Astrocyte (in vitro differentiated cells and primary cell): ENCODE measurements around the gene ZNF425. TPM values are rescaled to one million over a fixed set of nuclear protein-coding genes. Genes with fewer than 3 reads are reported as not detected.

ENCODE experiments used
- DNase-seq: peaks from one replicate; pipeline ENCODE4 v3.0.0-alpha.2; 2010; ENCODE audit warnings: low read depth
- FAIRE-seq: peaks from 2 replicates; lab custom pipeline; 2011; peaks lifted over from hg19 to GRCh38; lab: Jason Lieb, UNC
- H2AFZ ChIP-seq: 2 replicates; pipeline ENCODE4 v1.6.0; 2012; ENCODE audit warnings: low read depth, low read length, inconsistent platforms
- H3K27ac ChIP-seq: 2 replicates; pipeline ENCODE4 v1.5.1; 2011; ENCODE audit warnings: low read depth, low read length, inconsistent platforms
- H3K27me3 ChIP-seq: 2 replicates; pipeline ENCODE4 v1.6.0; 2011; ENCODE audit warnings: low read length, inconsistent platforms; ENCODE audit not compliant: insufficient read depth
- H3K36me3 ChIP-seq: 2 replicates; pipeline ENCODE4 v1.5.1; 2011; ENCODE audit warnings: low read length, inconsistent platforms; ENCODE audit not compliant: insufficient read depth
- H3K4me1 ChIP-seq: 2 replicates; pipeline ENCODE4 v1.5.1; 2011; ENCODE audit warnings: low read length, inconsistent platforms; ENCODE audit not compliant: insufficient read depth
- H3K4me2 ChIP-seq: 2 replicates; pipeline ENCODE4 v1.6.0; 2012; ENCODE audit warnings: low read length, inconsistent platforms
- H3K4me3 ChIP-seq: 2 replicates; pipeline ENCODE4 v1.5.1; 2011; ENCODE audit warnings: low read depth, mild to moderate bottlenecking, low read length, inconsistent platforms; ENCODE audit not compliant: insufficient read depth
- H3K79me2 ChIP-seq: 2 replicates; pipeline ENCODE4 v1.6.0; 2012; ENCODE audit warnings: mild to moderate bottlenecking, low read length, inconsistent platforms; ENCODE audit not compliant: insufficient read depth
- H3K9ac ChIP-seq: 2 replicates; pipeline ENCODE4 v1.6.0; 2012; ENCODE audit warnings: mild to moderate bottlenecking, low read length, inconsistent platforms
- H3K9me3 ChIP-seq: 2 replicates; pipeline ENCODE4 v1.5.1; 2012; ENCODE audit warnings: low read depth, mild to moderate bottlenecking, low read length, inconsistent platforms; ENCODE audit not compliant: insufficient read depth
- H4K20me1 ChIP-seq: 2 replicates; pipeline ENCODE4 v1.6.0; 2012; ENCODE audit warnings: low read length, inconsistent platforms; ENCODE audit not compliant: insufficient read depth
- H3K27ac Mint-ChIP-seq: one replicate; pipeline ENCODE4 v1.8.0; 2021; ENCODE audit warnings: mild to moderate bottlenecking, mixed read lengths; ENCODE audit not compliant: unreplicated experiment
- H3K27me3 Mint-ChIP-seq: one replicate; pipeline ENCODE4 v1.8.0; 2021; ENCODE audit warnings: low read depth, mixed read lengths; ENCODE audit not compliant: unreplicated experiment
- H3K36me3 Mint-ChIP-seq: one replicate; pipeline ENCODE4 v1.8.0; 2021; ENCODE audit warnings: low read depth, mixed read lengths; ENCODE audit not compliant: unreplicated experiment
- H3K4me1 Mint-ChIP-seq: one replicate; pipeline ENCODE4 v1.8.0; 2021; ENCODE audit warnings: low read depth, mixed read lengths; ENCODE audit not compliant: unreplicated experiment
- H3K4me3 Mint-ChIP-seq: one replicate; pipeline ENCODE4 v1.8.0; 2021; ENCODE audit warnings: mild to moderate bottlenecking, moderate library complexity, mixed read lengths; ENCODE audit not compliant: unreplicated experiment
- H3K9me3 Mint-ChIP-seq: one replicate; pipeline ENCODE4 v1.8.0; 2021; ENCODE audit warnings: mild to moderate bottlenecking, mixed read lengths; ENCODE audit not compliant: unreplicated experiment
- EZH2 ChIP-seq: IDR thresholded peaks from 2 replicates; pipeline ENCODE4 v1.6.1; 2012; ENCODE audit warnings: mild to moderate bottlenecking, low read length, inconsistent platforms; ENCODE audit not compliant: insufficient read depth
- total RNA-seq: library from RNA; stranded (reverse); gene quantifications from 2 replicates; pipeline ENCODE4 v1.2.1, GENCODE V29; 2021
- TF ChIP-seq, protein P1 (sequence below): IDR thresholded peaks from 2 replicates; pipeline ENCODE4 v1.5.1; 2011; ENCODE audit warnings: low read depth, mild to moderate bottlenecking, inconsistent platforms, low read length, moderate library complexity; ENCODE audit not compliant: insufficient read depth

The ZNF425 gene
- total RNA-seq, 1 donor from 2014 or later, result 5.9 TPM

DNA sequence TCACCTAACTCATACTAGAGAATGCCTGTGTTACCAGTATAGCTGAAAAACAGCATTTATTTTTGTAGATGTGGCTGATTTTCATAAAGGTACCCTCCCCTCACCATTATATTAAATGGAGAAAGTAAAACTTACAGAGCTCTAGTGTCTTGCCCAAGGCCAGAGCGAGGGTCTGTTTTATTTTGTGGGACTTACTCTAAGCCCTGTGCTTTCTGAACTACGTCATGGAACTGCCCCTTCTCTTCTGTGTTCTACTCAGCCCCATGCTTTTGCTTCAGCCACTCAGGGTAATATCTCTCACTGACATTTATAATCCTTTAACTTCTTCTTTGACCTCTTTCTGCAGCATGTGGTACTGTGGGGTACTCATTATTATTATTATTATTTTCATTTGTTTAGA is 25.3 kb downstream of the ZNF425 start:
- H2AFZ ChIP-seq, result no peak overlapping the region
- no peak overlapping the region for H3K27ac ChIP-seq
- H3K36me3 ChIP-seq, result no peaks in the 10 kb centered on the region
- no peaks in the 10 kb centered on the region for H4K20me1 ChIP-seq
- DNase-seq (no peak), FAIRE-seq (no peak)
- no peak overlapping the region for H3K4me3 Mint-ChIP-seq
- no peaks in the 10 kb centered on the region for H3K4me1 ChIP-seq
- H3K4me2 ChIP-seq, result no peak overlapping the region
- H3K9me3 ChIP-seq, result no peaks in the 10 kb centered on the region
- no peak overlapping the region for H3K27ac Mint-ChIP-seq
- H3K9me3 Mint-ChIP-seq, result no peaks in the 10 kb centered on the region
- no peak overlapping the region for H3K4me3 ChIP-seq
- H3K9ac ChIP-seq, result no peak overlapping the region
- TF ChIP-seq, protein P1, sequence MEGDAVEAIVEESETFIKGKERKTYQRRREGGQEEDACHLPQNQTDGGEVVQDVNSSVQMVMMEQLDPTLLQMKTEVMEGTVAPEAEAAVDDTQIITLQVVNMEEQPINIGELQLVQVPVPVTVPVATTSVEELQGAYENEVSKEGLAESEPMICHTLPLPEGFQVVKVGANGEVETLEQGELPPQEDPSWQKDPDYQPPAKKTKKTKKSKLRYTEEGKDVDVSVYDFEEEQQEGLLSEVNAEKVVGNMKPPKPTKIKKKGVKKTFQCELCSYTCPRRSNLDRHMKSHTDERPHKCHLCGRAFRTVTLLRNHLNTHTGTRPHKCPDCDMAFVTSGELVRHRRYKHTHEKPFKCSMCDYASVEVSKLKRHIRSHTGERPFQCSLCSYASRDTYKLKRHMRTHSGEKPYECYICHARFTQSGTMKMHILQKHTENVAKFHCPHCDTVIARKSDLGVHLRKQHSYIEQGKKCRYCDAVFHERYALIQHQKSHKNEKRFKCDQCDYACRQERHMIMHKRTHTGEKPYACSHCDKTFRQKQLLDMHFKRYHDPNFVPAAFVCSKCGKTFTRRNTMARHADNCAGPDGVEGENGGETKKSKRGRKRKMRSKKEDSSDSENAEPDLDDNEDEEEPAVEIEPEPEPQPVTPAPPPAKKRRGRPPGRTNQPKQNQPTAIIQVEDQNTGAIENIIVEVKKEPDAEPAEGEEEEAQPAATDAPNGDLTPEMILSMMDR, result no peak
- no peak for TF ChIP-seq EZH2
- H3K27me3 ChIP-seq, result no peaks in the 10 kb centered on the region
- peaks cover 12% of the 10 kb centered on the region for H3K36me3 Mint-ChIP-seq
- H3K4me1 Mint-ChIP-seq, result peaks cover 7% of the 10 kb centered on the region
- no peaks in the 10 kb centered on the region for H3K79me2 ChIP-seq
- no peaks in the 10 kb centered on the region for H3K27me3 Mint-ChIP-seq

DNA sequence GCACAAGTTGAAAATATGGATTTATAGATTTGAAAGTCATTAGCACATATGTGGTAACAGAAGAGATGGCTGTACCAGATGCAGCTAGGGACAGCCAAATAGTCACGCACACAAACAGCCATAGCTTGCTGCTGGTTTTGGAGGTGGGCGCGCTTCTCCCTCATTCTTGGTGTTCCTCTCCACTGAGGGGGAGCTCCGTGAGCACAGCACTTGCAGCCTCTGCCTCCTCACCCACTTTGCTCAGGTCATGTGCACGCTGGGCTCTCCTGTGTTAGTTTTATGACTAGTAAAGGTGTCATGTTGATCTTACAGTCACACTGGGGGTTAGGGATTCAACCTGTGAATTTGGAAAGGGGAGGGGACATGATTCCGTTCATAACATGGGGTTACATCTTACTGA is 27.1 kb downstream of the ZNF425 start:
- no peaks in the 10 kb centered on the region for H3K27me3 Mint-ChIP-seq
- H3K9me3 ChIP-seq, result no peaks in the 10 kb centered on the region
- FAIRE-seq (no peak), DNase-seq (no peak)
- H3K4me2 ChIP-seq, result no peak overlapping the region
- no peak overlapping the region for H3K4me3 ChIP-seq
- H3K36me3 Mint-ChIP-seq, result peaks cover 10% of the 10 kb centered on the region
- no peak overlapping the region for H3K27ac ChIP-seq
- H3K9ac ChIP-seq, result no peak overlapping the region
- H3K9me3 Mint-ChIP-seq, result no peaks in the 10 kb centered on the region
- H3K4me1 ChIP-seq, result no peaks in the 10 kb centered on the region
- no peak overlapping the region for H3K4me3 Mint-ChIP-seq
- no peaks in the 10 kb centered on the region for H4K20me1 ChIP-seq
- H3K4me1 Mint-ChIP-seq, result peaks cover 7% of the 10 kb centered on the region
- H2AFZ ChIP-seq, result no peak overlapping the region
- no peaks in the 10 kb centered on the region for H3K36me3 ChIP-seq
- no peak for TF ChIP-seq EZH2
- TF ChIP-seq, protein P1, result no peak
- no peaks in the 10 kb centered on the region for H3K27me3 ChIP-seq
- no peaks in the 10 kb centered on the region for H3K79me2 ChIP-seq
- no peak overlapping the region for H3K27ac Mint-ChIP-seq

DNA sequence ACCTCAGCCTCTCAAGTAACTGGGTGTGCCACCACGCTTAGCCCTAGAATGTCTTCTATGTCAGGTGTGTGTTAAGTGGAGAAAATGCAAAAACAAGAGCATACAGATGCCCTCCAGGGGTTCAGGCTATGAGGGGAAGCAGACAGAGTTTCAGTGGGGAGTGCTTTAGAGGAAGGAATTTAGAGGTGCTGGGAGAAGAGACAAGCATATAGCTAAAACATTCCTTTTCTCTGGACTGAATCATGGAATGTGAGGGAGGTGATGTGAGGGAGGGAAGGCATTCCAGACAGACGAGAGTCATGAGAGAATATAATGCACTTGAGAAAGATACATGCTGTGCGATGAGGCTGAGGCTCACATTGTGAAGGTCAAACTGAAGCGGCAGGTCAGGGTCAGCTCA is 29.0 kb downstream of the ZNF425 start:
- Mint-ChIP-seq H3K4me1 (peaks cover 7% of the 10 kb centered on the region), H3K4me3 (peak overlapping the region; percentile 8), H3K9me3 (no peaks in the 10 kb centered on the region), H3K36me3 (no peaks in the 10 kb centered on the region), H3K27me3 (no peaks in the 10 kb centered on the region), H3K27ac (peak overlapping the region; percentile 75)
- Histone ChIP-seq H3K9ac (no peak overlapping the region), H3K27ac (no peak overlapping the region), H3K79me2 (no peaks in the 10 kb centered on the region), H3K9me3 (no peaks in the 10 kb centered on the region), H3K4me3 (no peak overlapping the region), H3K36me3 (no peaks in the 10 kb centered on the region), H3K4me1 (no peaks in the 10 kb centered on the region), H3K27me3 (no peaks in the 10 kb centered on the region), H2AFZ (no peak overlapping the region), H3K4me2 (no peak overlapping the region), H4K20me1 (no peaks in the 10 kb centered on the region)
- FAIRE-seq (no peak), DNase-seq (peak; percentile 19)
- no peak for TF ChIP-seq EZH2
- TF ChIP-seq, protein P1, result no peak
